Measurements from ENCODE around the gene RFX3. TPM values are rescaled to one million over a fixed set of nuclear protein-coding genes. Genes with fewer than 3 reads are reported as not detected.

Gene RFX3
- total RNA-seq, 2 donors from 2014 or later = 27.5 to 28.2 TPM

DNA sequence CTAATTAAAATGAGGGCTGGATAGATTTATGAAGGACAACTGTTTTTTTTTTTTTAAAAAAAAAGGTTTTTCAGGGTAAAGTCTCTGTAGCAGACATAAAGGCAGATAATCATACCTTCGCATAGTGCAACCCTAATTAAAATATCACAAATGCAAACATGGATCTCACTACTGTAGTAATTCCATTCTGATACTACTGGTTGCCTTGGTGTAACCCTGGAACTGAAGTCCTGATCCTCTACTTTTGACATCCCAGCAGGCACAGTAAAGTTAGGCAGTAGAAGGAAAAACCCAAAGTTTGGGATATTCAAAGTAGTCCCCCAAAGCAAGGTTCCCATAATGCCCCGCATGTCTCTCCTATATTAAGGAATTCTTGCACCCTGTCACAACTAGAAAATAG lies 19.6 kb downstream of the RFX3 start:
- no peak overlapping the region for H3K9ac ChIP-seq (ENCODE audit: extremely low read depth, low read length, poor library complexity, severe bottlenecking)
- no peak overlapping the region for H3K4me3 ChIP-seq (ENCODE audit: low read length)
- no peak for DNase-seq
- 98 to 100% methylated on average over 1 to 2 of the region's 2 CpGs for WGBS, 2 experiments (ENCODE audit: insufficient coverage in 1 of 2, insufficient read length in 1 of 2)
- no peak for TF ChIP-seq CTCF (conservative IDR thresholded peaks at IDR 0.05)
- no peak overlapping the region for H3K27ac Mint-ChIP-seq
- no peaks in the 10 kb centered on the region for H3K36me3 ChIP-seq (ENCODE audit: control insufficient read depth, insufficient read depth, low read length)
- H3K9me3 Mint-ChIP-seq = no peaks in the 10 kb centered on the region
- peaks cover 14% of the 10 kb centered on the region for H3K4me1 Mint-ChIP-seq
- H3K4me1 ChIP-seq (ENCODE audit: control insufficient read depth, insufficient read depth, low read length) = no peaks in the 10 kb centered on the region
- H3K4me3 Mint-ChIP-seq = no peak overlapping the region
- H3K27ac ChIP-seq (ENCODE audit: low read depth, low read length) = no peak overlapping the region
- peaks cover 5% of the 10 kb centered on the region for H3K36me3 Mint-ChIP-seq (ENCODE audit: low read depth)
- H3K9me3 ChIP-seq (ENCODE audit: control insufficient read depth, low read length) = no peaks in the 10 kb centered on the region
- H3K27me3 Mint-ChIP-seq (ENCODE audit: insufficient read depth) = no peaks in the 10 kb centered on the region
- H3K27me3 ChIP-seq (ENCODE audit: control insufficient read depth, insufficient read depth, low read length, poor library complexity, severe bottlenecking) = no peaks in the 10 kb centered on the region

GRCh38 chr9:3502560-3503398 lies 23.0 kb downstream of the RFX3 start:
- Histone ChIP-seq H3K9me3 (ENCODE audit: control insufficient read depth, low read length) (no peaks in the 10 kb centered on the region), H3K4me3 (ENCODE audit: low read length) (no peak overlapping the region), H3K27me3 (ENCODE audit: control insufficient read depth, insufficient read depth, low read length, poor library complexity, severe bottlenecking) (no peaks in the 10 kb centered on the region), H3K27ac (ENCODE audit: low read depth, low read length) (no peak overlapping the region), H3K36me3 (ENCODE audit: control insufficient read depth, insufficient read depth, low read length) (no peaks in the 10 kb centered on the region), H3K9ac (ENCODE audit: extremely low read depth, low read length, poor library complexity, severe bottlenecking) (no peak overlapping the region), H3K4me1 (ENCODE audit: control insufficient read depth, insufficient read depth, low read length) (no peaks in the 10 kb centered on the region)
- Mint-ChIP-seq H3K4me3 (no peak overlapping the region), H3K27ac (no peak overlapping the region), H3K27me3 (ENCODE audit: insufficient read depth) (no peaks in the 10 kb centered on the region), H3K9me3 (no peaks in the 10 kb centered on the region), H3K4me1 (peaks cover 4% of the 10 kb centered on the region), H3K36me3 (ENCODE audit: low read depth) (peaks cover 5% of the 10 kb centered on the region)
- TF ChIP-seq CTCF (conservative IDR thresholded peaks at IDR 0.05) = no peak
- WGBS, 2 experiments (ENCODE audit: insufficient coverage in 1 of 2, insufficient read length in 1 of 2) = 90 to 100% methylated on average over 3 to 6 of the region's 6 CpGs
- no peak for DNase-seq

DNA sequence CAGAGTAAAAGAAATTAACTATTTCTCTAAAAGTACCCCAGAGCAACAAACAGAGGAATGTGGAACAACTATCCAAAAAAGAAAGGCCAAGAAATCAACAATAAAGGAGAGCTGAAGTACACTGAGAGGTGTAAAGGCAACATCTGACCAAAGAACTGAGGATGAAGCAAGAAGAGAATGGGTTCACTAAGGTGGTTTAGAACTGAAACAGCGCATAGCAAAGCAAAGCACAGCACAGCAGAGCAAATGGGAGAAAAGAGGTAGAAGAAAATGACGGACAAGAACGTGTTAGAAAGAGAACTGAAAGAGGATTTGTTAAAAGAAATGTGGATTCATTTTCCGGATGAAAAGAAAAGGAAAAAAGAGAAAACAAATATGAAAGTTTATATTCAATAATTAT lies 25.8 kb downstream of the RFX3 start:
- Mint-ChIP-seq H3K9me3 (no peaks in the 10 kb centered on the region), H3K4me3 (no peak overlapping the region), H3K27ac (no peak overlapping the region), H3K27me3 (ENCODE audit: insufficient read depth) (no peaks in the 10 kb centered on the region), H3K4me1 (peaks cover 2% of the 10 kb centered on the region), H3K36me3 (ENCODE audit: low read depth) (peaks cover 5% of the 10 kb centered on the region)
- Histone ChIP-seq H3K27ac (ENCODE audit: low read depth, low read length) (peak overlapping the region; percentile 76), H3K4me1 (ENCODE audit: control insufficient read depth, insufficient read depth, low read length) (no peaks in the 10 kb centered on the region), H3K4me3 (ENCODE audit: low read length) (no peak overlapping the region), H3K27me3 (ENCODE audit: control insufficient read depth, insufficient read depth, low read length, poor library complexity, severe bottlenecking) (no peaks in the 10 kb centered on the region), H3K9ac (ENCODE audit: extremely low read depth, low read length, poor library complexity, severe bottlenecking) (no peak overlapping the region), H3K9me3 (ENCODE audit: control insufficient read depth, low read length) (no peaks in the 10 kb centered on the region), H3K36me3 (ENCODE audit: control insufficient read depth, insufficient read depth, low read length) (no peaks in the 10 kb centered on the region)
- 81 to 92% methylated on average over 3 to 4 of the region's 4 CpGs for WGBS, 2 experiments (ENCODE audit: insufficient coverage in 1 of 2, insufficient read length in 1 of 2)
- no peak for TF ChIP-seq CTCF (conservative IDR thresholded peaks at IDR 0.05)
- no peak for DNase-seq
